AG04449 (cell line): ENCODE results near the gene FRMD5.

Experiments
- CTCF ChIA-PET: fragments of 350-600 bp; formaldehyde crosslinking; extraction: SDS; loops from one replicate; lab custom pipeline; 2021; ENCODE audit warnings: antibody characterized with exemption; lab: Yijun Ruan, JAX
- POLR2A ChIA-PET: fragments of 400-600, 350-600 bp; formaldehyde crosslinking; extraction: SDS; loops from one replicate; lab custom pipeline; 2020; ENCODE audit warnings: antibody characterized with exemption, inconsistent platforms; lab: Yijun Ruan, JAX
- DNase-seq: peaks from one replicate; pipeline ENCODE4 v3.0.0-alpha.2; 2010; ENCODE audit warnings: low read depth, low spot score
- H3K4me3 ChIP-seq: 2 replicates; pipeline ENCODE4 v1.5.1; 2011; ENCODE audit warnings: low read depth, mild to moderate bottlenecking, control low read depth, low read length
- CTCF ChIP-seq: IDR thresholded peaks from one replicate; pipeline ENCODE4 v1.5.1; 2011; ENCODE audit warnings: mild to moderate bottlenecking, moderate library complexity, low read length, control low read depth, inconsistent platforms; ENCODE audit not compliant: insufficient read depth; ENCODE audit errors: missing control alignments

FRMD5 gene

DNA sequence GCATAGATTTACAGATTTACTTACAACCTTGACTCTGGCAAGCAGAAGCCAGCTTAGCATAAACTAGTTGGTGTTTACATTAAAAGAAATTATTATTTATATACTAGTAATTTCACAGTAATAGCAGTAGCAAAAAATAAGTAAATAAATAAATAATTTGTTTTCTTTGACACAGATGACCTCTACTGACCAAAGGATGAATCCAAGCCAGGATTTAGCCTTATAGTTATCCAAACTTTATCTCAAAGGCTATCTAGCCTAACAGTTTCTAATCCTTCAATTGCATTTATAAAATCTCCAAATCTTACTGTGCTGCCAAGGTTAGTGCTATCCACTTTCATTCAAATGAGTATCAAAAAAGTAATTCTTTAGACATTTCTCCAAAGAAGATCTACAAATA, 64.3 kb downstream of the FRMD5 start:
- no peak overlapping the region for H3K4me3 ChIP-seq
- DNase-seq, result no peak
- POLR2A ChIA-PET, result no interaction called here
- no peak for TF ChIP-seq CTCF
- CTCF ChIA-PET, result interaction anchor here (1.0 to 3.4 kb wide), 3 partner anchors 224 to 258 kb away, joined by 3 to 23 read pairs (median 16); no protein-coding TSS in a partner anchor

GRCh38 chr15:44129911-44130310, 65.2 kb downstream of the FRMD5 start:
- ChIA-PET POLR2A (no interaction called here), CTCF (interaction anchor here (3.1 to 3.4 kb wide), 2 partner anchors 227 to 257 kb away, joined by 16 to 23 read pairs; no protein-coding TSS in a partner anchor)
- DNase-seq, result no peak
- no peak for TF ChIP-seq CTCF
- no peak overlapping the region for H3K4me3 ChIP-seq

- CTCF ChIA-PET, result interaction anchor here (1.5 to 3.4 kb wide), 5 partner anchors 15 to 256 kb away, joined by 3 to 23 read pairs (median 8); no protein-coding TSS in a partner anchor
- DNase-seq, result no peak
- H3K4me3 ChIP-seq, result no peak overlapping the region
- POLR2A ChIA-PET, result no interaction called here
- TF ChIP-seq CTCF, result no peak
These were observed 66.6 kb downstream of the FRMD5 start for GRCh38 chr15:44128443-44128842.

DNA sequence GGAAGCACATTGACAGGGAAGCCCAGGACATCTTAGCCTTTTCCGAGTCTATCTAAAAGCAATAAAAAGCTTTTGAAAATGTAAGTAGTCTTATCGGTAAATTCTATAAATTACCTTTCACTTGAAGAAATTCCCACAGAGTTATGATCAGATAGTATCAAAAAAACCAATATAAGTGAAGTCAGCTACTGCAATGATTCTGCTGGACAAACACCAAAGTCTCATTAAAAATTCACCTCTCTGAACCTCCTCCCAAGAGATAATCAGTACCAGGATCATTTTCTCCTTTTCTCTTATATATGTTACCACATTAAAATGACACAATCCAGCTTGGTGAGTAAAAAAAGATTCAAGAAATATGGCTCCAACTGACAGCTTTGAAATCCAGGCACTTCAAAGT, 69.2 kb downstream of the FRMD5 start:
- ChIA-PET POLR2A (no interaction called here), CTCF (interaction anchor here (0.9 to 2.2 kb wide), 2 partner anchors 60 to 244 kb away, joined by 3 to 7 read pairs; no protein-coding TSS in a partner anchor)
- TF ChIP-seq CTCF, result no peak
- no peak overlapping the region for H3K4me3 ChIP-seq
- DNase-seq, result no peak

DNA sequence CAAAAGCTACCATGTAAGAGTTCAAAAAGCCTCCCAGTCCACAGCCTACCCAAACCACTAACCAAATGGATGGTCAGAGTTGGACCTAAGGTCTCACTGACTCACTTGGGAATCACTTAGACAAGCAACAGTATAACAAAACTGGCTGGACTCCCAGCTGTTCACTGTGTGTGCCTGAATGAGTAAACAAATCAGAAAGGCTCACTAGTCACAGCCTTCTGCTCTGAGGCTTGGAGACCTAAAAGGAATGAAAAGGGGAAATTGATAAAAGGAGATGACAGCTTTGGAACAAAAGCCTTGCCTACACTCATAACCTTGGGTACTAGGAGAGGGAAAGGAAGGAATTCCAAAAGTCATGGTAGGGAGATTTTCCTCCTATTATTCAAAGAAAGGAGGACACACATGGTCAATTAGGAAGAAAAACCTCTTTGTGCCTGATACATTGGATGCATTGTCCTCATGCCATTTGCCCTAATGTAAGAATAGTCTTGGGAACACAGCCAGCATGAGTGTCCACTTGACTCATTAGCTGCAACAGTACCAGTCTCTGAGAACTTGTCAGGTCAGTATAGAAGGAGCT, 92.3 kb downstream of the FRMD5 start:
- ChIA-PET POLR2A (interaction anchor here (0.8 to 1.0 kb wide), 2 partner anchors 92 to 105 kb away, joined by 4 read pairs; partner anchors contain the start of gene FRMD5), CTCF (interaction anchor here (1.2 to 2.8 kb wide), 4 partner anchors 12 to 199 kb away, joined by 3 to 12 read pairs (median 5); no protein-coding TSS in a partner anchor)
- TF ChIP-seq CTCF, result no peak
- no peak overlapping the region for H3K4me3 ChIP-seq
- DNase-seq, result peak; percentile 83

DNA sequence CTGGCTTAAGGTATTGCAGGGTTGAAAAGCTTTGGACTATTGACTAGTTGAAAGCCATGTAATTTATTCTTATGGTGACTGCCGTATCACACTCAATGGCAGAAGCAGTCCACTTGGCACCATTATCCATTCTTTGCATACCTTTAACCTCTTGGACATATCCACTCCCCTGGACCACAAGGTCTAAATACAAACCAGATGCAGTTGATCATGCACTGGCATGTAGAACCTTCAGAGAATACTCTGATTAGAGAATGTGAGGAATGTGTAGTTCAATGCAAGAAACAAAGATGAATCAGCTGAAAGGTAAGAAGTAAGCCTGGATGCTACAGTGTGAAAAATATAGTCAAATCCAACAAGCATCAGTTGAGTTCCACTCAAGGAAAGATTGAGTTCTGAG, 93.1 kb downstream of the FRMD5 start:
- DNase-seq, result peak; percentile 16
- H3K4me3 ChIP-seq, result no peak overlapping the region
- ChIA-PET CTCF (interaction anchor here (1.4 to 2.8 kb wide), 4 partner anchors 11 to 198 kb away, joined by 3 to 12 read pairs (median 8); no protein-coding TSS in a partner anchor), POLR2A (interaction anchor here (0.8 to 1.0 kb wide), 2 partner anchors 93 to 106 kb away, joined by 4 read pairs; partner anchors contain the start of gene FRMD5)
- TF ChIP-seq CTCF, result no peak
